Activated naive CD8-positive, alpha-beta T cell (primary cell): ENCODE results near the gene COPZ2.

ENCODE experiments used
- H3K27ac Mint-ChIP-seq: one replicate; pipeline ENCODE4 v1.8.0; 2021; ENCODE audit warnings: mixed read lengths
- H3K27me3 Mint-ChIP-seq: one replicate; pipeline ENCODE4 v1.8.0; 2021; ENCODE audit warnings: mixed read lengths
- H3K36me3 Mint-ChIP-seq: one replicate; pipeline ENCODE4 v1.8.0; 2021; ENCODE audit warnings: mixed read lengths
- H3K4me1 Mint-ChIP-seq: one replicate; pipeline ENCODE4 v1.8.0; 2021; ENCODE audit warnings: low read depth, mixed read lengths
- H3K4me3 Mint-ChIP-seq: one replicate; pipeline ENCODE4 v1.8.0; 2021; ENCODE audit warnings: mild to moderate bottlenecking, mixed read lengths
- H3K9me3 Mint-ChIP-seq: one replicate; pipeline ENCODE4 v1.8.0; 2021; ENCODE audit warnings: low read depth, mixed read lengths

COPZ2 gene

DNA sequence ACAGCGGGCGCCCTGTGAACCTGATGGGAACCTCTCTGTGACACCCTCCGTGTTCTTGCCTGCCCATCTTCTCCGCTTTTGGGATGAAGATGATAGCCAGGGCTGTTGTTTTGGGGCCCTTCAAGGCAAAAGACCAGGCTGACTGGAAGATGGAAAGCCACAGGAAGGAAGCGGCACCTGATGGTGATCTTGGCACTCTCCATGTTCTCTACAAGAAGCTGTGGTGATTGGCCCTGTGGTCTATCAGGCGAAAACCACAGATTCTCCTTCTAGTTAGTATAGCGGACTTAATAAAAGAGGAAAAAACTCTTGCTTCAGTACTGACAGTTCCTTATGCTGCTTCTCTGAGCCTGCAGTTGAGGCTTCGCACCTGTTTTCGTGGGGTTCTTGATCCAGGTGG lies 56.1 kb downstream of the COPZ2 start:
- no peaks in the 10 kb centered on the region for H3K9me3 Mint-ChIP-seq
- peaks cover 3% of the 10 kb centered on the region for H3K36me3 Mint-ChIP-seq
- H3K27ac Mint-ChIP-seq, result no peak overlapping the region
- H3K4me3 Mint-ChIP-seq, result no peak overlapping the region
- no peaks in the 10 kb centered on the region for H3K27me3 Mint-ChIP-seq
- no peaks in the 10 kb centered on the region for H3K4me1 Mint-ChIP-seq

DNA sequence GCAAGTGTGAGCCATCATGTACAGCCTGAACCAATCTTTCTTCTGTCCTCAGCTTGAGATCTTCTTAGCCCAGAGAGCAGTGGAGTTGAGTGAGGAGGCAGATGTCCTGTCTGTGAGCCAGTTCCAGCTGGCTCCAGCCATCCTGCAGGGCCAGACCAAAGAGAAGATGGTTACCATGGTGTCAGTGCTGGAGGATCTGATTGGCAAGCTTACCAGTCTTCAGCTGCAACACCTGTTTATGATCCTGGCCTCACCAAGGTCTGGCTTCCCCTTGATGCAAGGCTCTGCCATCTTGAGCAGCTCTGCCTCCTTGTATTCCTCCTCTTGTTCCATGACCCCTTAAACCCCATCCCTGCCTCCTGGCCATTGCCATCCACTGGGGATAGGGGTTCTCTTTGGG lies 57.1 kb downstream of the COPZ2 start:
- Mint-ChIP-seq H3K36me3 (peaks cover 3% of the 10 kb centered on the region), H3K27me3 (no peaks in the 10 kb centered on the region), H3K4me3 (no peak overlapping the region), H3K9me3 (no peaks in the 10 kb centered on the region), H3K4me1 (no peaks in the 10 kb centered on the region), H3K27ac (no peak overlapping the region)

DNA sequence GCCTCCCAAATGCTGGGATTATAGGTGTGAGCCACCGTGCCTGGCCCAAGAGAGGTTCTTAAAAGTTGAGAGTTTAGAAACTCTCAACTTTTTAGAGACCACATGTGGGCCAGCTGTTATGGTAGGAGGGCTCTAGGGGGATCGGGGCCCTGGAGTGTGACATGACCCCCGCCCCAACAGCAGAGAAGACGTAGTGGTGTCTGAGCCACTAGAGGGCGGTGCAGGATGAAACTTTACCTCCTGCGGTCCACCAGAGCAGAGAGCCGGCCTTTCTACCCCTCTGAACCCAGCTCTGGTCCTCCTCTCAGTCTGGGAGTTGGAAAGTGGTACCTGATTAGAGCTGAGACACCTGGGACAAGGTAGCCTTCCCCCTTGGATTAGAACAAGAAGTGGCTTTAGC lies 59.3 kb downstream of the COPZ2 start:
- Mint-ChIP-seq H3K27me3 (no peaks in the 10 kb centered on the region), H3K36me3 (peaks cover 4% of the 10 kb centered on the region), H3K9me3 (no peaks in the 10 kb centered on the region)

More for the DNA sequence above, 59.3 kb downstream of the COPZ2 start:
- Mint-ChIP-seq H3K27ac (no peak overlapping the region), H3K4me3 (no peak overlapping the region), H3K4me1 (peaks cover 1% of the 10 kb centered on the region)
